K562 (cell line): ENCODE results near the gene CALB2. TPM values are rescaled to one million over a fixed set of nuclear protein-coding genes. Genes with fewer than 3 reads are reported as not detected.

Experiments
- CSDE1 ChIP-seq, 2 experiments: fragments of 450-650 bp; IDR thresholded peaks; 2 replicates each; pipeline ENCODE4 v1.6.1; 2016; ENCODE audit warnings: mild to moderate bottlenecking in 1 of 2
- CTCFL ChIP-seq: IDR thresholded peaks from 2 replicates; pipeline ENCODE4 v1.6.1; 2011; ENCODE audit warnings: borderline replicate concordance, low read depth, mild to moderate bottlenecking, moderate library complexity, low read length; ENCODE audit not compliant: insufficient read depth, poor library complexity, severe bottlenecking
- GTF2E2 ChIP-seq: fragments of 200-800 bp; sonication (Bioruptor generic); IDR thresholded peaks from 2 replicates; pipeline ENCODE4 v1.6.1; 2016; ENCODE audit warnings: missing genetic modification characterization, missing compliant biosample characterization
- ILF3 ChIP-seq: fragments of 450-650 bp; IDR thresholded peaks from 2 replicates; pipeline ENCODE4 v1.6.1; 2018; ENCODE audit warnings: antibody characterized with exemption, mild to moderate bottlenecking, moderate library complexity, borderline replicate concordance
- RFX5 ChIP-seq: IDR thresholded peaks from 2 replicates; pipeline ENCODE4 v1.6.1; 2011; ENCODE audit warnings: low read depth, mild to moderate bottlenecking, improper control_type of control experiment, low read length
- SETDB1 ChIP-seq: IDR thresholded peaks from one replicate; pipeline ENCODE4 v1.6.1; 2012; ENCODE audit warnings: low read length, control low read depth, inconsistent platforms
- SRSF7 ChIP-seq: fragments of 200-400 bp; formaldehyde crosslinking; optimal IDR thresholded peaks from 2 replicates; pipeline ENCODE3; 2017; ENCODE audit warnings: mild to moderate bottlenecking, low read depth, low read length
- polyA plus RNA-seq, 8 experiments: library from polyadenylated mRNA; depleted of rRNA in 4 of 8; stranded (reverse) in 5 of 8; unstranded in 3 of 8; fragments of >200 nt; fragmentation: Nextera tagmentation in 2 of 8; fragmentation: Illumina TruSeq in 1 of 8; extraction: Ambion mirVana in 2 of 8; extraction: Trizol in 1 of 8; gene quantifications; 2 replicates each; pipeline versions ENCODE4 v1.2.1 to v1.2.3, GENCODE V29; 2011 to 2014; ENCODE audit warnings: inconsistent platforms in 1 of 8, missing spikeins in 1 of 8
- total RNA-seq, 7 experiments: library from RNA; depleted of rRNA in 6 of 7; stranded (reverse); fragments of >200 nt in 6 of 7; fragmentation: Illumina TruSeq in 2 of 7; extraction: Trizol in 2 of 7; gene quantifications; 2 replicates each; pipeline versions ENCODE4 v1.2.1 to v1.2.3, GENCODE V29; 2011 to 2021; ENCODE audit warnings: low replicate concordance in 1 of 7
- TF ChIP-seq, protein P1 (sequence below): fragments of 250-450 bp; sonication (Bioruptor Pico); IDR thresholded peaks from 2 replicates; pipeline ENCODE4 v1.5.0; 2021
- TF ChIP-seq, protein P2 (sequence below): fragments of 450-650 bp; formaldehyde crosslinking; IDR thresholded peaks from 2 replicates; pipeline ENCODE4 v1.4.0; 2022; ENCODE audit warnings: missing genetic modification characterization

CALB2 gene
- total and polyA plus RNA-seq, 9 of the 15 experiments (the other 6 are each of a cell fraction or from before 2014, with no cell fraction given): not detected

- no peak for TF ChIP-seq GTF2E2 (tag)
- no peak for TF ChIP-seq CTCFL
- TF ChIP-seq, protein P1, sequence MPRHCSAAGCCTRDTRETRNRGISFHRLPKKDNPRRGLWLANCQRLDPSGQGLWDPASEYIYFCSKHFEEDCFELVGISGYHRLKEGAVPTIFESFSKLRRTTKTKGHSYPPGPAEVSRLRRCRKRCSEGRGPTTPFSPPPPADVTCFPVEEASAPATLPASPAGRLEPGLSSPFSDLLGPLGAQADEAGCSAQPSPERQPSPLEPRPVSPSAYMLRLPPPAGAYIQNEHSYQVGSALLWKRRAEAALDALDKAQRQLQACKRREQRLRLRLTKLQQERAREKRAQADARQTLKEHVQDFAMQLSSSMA (CRISPR knock-in tag): no peak
- TF ChIP-seq RFX5: no peak
- TF ChIP-seq ILF3: no peak
- TF ChIP-seq, protein P2, sequence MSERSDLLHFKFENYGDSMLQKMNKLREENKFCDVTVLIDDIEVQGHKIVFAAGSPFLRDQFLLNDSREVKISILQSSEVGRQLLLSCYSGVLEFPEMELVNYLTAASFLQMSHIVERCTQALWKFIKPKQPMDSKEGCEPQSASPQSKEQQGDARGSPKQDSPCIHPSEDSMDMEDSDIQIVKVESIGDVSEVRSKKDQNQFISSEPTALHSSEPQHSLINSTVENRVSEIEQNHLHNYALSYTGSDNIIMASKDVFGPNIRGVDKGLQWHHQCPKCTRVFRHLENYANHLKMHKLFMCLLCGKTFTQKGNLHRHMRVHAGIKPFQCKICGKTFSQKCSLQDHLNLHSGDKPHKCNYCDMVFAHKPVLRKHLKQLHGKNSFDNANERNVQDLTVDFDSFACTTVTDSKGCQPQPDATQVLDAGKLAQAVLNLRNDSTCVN (CRISPR knock-in tag): no peak
- TF ChIP-seq SETDB1: no peak
- TF ChIP-seq CSDE1 (IDR thresholded peaks at IDR 0.05): no peak
- no peak for TF ChIP-seq SRSF7
- TF ChIP-seq, all 486 proteins: peak for 0
Observed at GRCh38 chr16:71429581-71429980, 71.1 kb downstream of the CALB2 start (continued).
